NCI-H2227 (cell line): ENCODE results near the gene FMN2.
A peak's percentile ranks its signal among the peaks of the same experiment; 100 is the strongest.

Experiments used
- DNase-seq: peaks from one replicate; lab custom pipeline; 2025; ENCODE audit not compliant: unreplicated experiment; lab: John Stamatoyannopoulos, UW

The FMN2 gene

DNA sequence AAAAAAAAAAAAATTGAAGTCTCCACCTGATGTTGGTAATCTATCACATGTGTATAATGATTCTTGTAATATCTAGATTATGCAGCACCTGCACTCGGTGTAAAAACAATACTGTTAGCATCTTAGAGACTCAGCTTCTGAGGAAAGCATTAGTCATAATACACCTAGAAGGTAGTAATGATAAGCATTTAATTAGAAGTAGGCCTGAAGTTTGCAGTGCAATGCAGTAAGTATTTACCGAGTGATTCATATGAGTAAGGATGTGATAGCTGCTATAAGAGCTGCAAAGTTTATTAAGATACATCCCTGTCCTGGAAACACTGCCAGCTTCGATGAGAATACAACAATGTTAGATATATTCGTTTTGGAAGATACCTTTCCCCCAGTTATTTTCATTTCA is 323.8 kb downstream of the FMN2 start:
- no peak for DNase-seq

- no peak for DNase-seq
These were observed 325.6 kb downstream of the FMN2 start for GRCh38 chr1:240417317-240417716.

DNA sequence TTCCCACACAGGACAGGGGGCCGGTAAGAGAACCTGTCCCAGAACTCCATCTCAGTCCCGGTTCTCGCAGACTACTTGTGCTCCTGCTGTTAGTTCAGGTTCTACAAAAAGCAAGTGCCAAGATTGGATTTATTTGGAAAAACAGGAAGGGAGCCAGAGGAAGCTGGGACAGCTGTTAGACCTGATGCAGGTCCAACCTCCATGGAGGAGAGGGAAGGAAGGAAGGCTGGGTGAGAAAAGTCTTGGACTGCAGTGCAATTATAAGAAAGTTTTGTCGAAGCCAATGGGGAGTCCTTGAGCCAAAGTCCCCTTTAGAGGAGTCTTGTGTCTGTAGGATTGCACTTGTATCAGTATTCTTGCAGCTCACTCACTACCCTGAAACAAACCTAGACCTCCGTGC is 329.1 kb downstream of the FMN2 start:
- DNase-seq, result no peak

DNA sequence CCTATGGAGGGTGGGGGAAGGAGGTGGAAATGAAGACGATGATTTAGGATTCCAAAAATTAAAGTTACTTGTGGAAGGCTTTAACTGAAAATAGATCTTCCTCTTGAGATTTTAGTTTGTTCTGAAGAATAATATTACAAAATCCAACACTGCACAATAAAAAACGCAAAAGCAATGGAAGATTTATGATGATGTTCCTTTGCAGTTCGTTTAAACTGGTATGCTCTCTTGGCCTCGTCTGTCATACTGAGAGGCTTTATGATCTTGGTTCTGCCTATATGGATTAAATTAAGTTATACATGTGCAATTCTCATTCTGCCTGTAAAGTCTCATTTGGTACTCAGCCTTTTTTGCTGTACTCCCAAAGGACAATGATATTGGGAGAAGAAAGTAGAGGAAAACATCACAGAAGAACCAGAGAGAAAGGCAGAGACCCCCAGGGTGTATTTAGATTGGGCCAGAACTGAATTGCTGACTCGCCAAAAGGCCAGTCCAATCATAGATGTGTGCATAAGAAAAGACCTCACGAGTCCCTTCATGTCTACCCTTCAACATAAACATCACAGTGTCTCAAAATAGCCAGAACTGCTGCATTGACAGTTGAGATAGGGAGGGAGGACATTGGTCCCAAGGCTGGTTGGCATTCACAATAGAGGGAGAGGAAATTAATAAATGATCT is 331.7 kb downstream of the FMN2 start:
- DNase-seq, result no peak

DNA sequence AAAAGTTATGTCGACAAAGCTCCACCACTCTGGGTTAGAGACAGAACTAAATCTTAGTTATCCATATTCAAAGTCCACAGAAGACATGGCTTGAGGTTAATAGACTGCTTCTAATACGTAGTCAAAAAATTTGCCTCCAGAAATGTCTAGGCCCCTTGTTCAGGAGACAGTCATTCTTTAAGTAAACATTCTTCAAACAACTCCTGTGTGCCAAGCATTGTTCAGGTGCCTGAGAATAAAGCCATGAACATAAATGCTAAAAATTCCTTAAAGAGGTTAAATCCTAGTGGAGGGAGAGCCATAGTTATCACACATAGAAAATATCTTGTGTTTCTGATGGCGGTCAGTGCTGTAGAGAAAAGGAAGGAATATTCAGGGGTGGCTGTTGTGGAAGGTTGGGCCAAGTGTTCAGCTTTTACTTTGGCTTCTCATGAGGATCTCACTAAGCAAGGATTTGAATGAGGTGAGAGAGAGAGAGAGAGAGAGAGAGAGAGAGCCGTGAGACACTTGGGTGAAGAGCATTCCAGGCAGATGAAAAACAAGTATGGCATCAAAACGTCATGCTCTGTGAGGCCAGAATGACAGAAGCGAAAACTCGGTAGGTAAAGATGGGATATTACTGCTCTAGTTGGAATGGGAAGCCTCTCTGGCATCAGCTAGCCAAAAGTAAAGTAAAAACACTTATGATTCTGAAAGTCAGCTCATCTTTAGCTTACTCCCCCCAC is 333.2 kb downstream of the FMN2 start:
- DNase-seq, result no peak

GRCh38 chr1:240426051-240426450 is 334.4 kb downstream of the FMN2 start:
- no peak for DNase-seq

- DNase-seq, result no peak
These were observed 344.4 kb downstream of the FMN2 start for GRCh38 chr1:240435996-240436566.

DNA sequence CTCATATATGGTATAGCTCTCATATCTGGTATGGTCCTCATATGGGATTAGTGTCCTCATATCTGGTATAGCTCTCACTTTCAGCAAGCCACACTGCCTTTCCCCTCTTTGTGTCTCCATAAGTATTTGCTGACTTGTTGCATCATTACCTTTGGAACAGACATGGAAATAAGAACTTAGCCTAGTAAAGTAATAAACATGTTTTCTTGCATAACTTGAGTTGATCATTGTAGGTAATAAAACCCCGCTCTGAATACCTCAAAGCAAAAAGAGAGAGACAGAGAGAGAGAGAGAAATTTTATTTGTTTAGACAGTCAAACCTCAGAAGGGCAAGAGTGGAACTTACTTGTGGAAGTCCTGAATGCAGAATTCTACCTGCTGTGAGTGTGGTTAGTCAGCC is 350.0 kb downstream of the FMN2 start:
- DNase-seq, result no peak

GRCh38 chr1:240445369-240445768 is 353.7 kb downstream of the FMN2 start:
- DNase-seq, result no peak

- no peak for DNase-seq
These were observed 363.6 kb downstream of the FMN2 start for GRCh38 chr1:240455228-240455821.

GRCh38 chr1:240457203-240457602 is 365.5 kb downstream of the FMN2 start:
- no peak for DNase-seq

- DNase-seq, result no peak
These were observed 370.6 kb downstream of the FMN2 start for GRCh38 chr1:240462277-240462676.

DNA sequence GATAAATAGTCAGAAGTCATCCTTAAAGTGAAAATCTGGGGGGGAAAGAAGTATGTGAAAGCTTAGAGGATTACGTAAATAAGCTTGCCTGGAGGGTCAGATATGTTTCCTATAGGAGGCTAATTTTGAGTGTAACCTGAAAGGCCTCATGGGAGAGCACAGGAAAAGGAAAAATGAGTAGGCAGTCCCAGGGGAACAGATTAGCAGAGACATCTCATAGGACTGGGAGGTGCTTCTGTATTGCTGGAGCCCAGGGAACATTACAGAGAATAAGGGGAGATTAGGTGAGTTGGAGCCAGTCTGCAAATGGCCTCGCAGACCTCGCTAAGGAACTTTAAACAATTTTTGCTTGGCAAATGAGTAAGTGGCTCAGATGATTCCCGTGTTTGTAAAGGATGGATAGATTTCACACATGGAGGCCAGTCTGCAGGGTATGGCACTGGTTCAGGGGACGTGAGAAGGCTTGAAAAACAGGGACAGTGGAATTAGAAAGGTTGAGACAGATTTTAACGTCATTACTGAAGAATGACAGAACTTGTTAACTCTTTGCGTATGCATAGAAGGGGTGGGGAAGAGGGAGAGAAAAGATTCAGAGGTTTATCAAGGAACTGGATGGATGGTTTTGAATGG is 371.2 kb downstream of the FMN2 start:
- no peak for DNase-seq

- no peak for DNase-seq
These were observed 372.4 kb downstream of the FMN2 start for GRCh38 chr1:240464099-240464498.

- DNase-seq, result peak; percentile 14
These were observed 373.9 kb downstream of the FMN2 start for GRCh38 chr1:240465531-240465940.

DNA sequence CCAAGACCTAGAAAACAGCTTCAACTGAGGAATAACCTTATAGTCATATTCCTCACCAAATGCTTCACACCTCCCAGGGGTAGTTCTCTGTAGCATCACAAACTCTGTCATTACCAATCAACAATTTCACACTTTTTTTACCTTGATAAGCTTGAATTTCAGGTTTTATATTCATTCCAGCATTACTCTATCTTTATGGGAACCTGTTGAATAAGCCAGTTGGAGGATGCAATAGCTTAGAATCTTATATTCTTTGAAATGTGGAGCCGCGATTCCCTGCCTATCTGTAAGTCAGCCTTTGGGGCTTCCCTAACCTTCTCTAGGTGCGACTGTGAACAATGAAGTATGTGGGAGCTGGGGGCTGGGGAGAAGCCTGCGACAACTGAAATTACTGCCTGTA is 374.8 kb downstream of the FMN2 start:
- no peak for DNase-seq

DNA sequence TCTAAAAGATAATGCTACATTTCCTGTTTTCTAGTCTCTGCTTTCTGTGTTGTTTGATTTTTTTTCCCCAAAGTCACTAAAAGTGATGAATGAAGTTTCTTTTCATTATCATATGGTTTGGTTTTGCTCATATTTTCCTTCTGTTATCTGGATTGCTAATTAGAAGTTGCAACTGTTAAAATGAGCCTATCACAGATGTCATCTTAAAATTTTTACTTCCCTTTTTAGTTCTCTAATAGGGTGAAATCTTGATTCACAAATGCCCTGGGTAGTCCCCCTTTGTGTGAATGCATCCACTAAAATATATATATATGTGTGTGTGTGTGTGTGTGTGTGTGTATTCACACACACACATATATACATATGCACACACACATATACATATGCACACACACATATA is 376.2 kb downstream of the FMN2 start:
- no peak for DNase-seq

GRCh38 chr1:240468656-240469055 is 377.0 kb downstream of the FMN2 start:
- DNase-seq, result no peak

- DNase-seq, result no peak
These were observed 382.5 kb downstream of the FMN2 start for GRCh38 chr1:240474133-240474614.

DNA sequence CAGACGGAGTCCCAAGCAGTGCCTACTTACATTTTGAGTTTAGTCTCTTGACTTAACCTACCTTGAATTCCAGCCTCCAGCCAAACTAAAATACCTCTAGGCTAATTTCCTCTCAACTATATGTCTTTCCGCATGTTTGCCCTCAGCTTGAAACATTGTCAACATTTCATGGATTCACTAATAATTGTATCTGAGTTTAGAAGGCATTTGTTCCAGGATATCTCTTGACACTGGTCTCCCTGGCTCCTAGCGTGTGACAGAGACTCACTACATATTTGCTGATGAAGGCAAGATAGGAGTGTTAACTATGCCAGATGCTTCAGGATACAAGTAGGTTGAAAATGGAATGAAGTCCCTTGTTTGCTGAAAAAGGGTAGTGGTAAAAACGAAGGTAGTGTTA is 384.1 kb downstream of the FMN2 start:
- no peak for DNase-seq

DNA sequence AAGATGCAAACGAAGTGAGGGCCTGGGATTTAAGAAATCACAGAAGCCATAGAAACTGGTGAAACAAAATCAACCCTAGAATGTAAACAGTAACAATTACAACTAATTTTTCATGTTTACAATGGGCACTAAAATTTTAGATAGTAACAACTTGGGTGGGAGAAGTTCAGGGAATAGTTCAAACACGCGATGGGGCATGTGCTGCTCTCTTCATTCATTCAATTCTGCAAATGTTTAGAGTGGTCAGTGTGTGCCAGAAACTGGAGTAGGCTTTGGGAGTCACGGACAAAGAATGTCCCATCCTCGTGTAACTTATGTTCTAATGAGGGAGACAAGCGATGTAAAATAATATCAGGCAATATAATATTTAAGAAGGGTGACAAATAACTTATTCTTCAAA is 386.9 kb downstream of the FMN2 start:
- no peak for DNase-seq
